Activated T-cell treated with anti-CD3 and anti-CD28 coated beads for 1 hour (primary cell): ENCODE results near the gene DNAI4.
"Not testable (repeated sequence)": the region's sequence is repeated elsewhere in the genome, so short reads cannot be mapped to it uniquely, and the experiment has no call there.

Experiments used
- DNase-seq: peaks from one replicate; pipeline ENCODE4 v3.0.0-alpha.2; 2020; ENCODE audit warnings: low read depth

Gene DNAI4

DNA sequence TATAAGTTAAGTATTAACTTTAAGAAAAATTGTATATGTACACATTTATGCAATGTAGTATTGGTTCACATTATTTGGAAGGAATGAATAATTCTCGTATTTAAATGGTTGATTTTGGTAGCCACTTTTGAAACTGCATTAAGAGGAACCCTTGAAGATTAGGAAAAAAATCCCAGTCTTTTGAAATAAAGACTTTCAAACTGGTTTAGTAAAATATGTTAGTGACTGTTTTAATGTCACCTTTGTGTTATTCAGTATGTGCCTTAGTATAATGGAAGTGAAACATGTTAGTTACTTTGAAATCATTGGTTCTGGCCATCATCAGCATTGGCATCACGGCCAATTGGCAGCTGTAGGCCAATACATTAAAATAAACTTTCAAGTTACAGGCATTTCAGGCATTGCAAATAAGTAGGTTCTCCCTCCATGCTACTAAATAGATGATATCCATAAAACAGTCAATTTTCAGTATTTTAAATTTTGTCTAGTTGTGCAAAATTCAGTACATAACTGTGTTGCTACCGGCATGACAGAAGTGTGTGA, 4.6 kb upstream of the DNAI4 start:
- DNase-seq = no peak

- DNase-seq = no peak
Measured at GRCh38 chr1:66927528-66927927, 2.9 kb upstream of the DNAI4 start.

DNA sequence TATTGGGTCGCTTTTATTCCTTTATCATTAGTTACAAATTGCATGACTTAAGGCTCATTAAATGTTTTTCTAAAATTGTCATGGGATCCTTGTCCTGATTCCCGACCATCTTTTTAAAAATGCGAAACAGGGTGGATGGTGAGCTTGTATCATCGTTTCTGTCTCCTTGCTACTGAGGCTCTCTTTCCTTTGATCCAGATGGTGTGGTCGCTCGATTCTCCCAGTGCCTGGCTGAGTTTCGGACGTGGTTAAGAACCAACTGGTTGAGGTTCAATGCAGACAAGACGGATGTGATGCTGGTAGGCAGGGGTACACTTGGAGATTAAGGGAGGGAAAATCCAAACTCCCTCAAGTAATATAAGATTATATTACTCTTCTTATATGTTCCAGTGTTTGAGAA, 1.3 kb upstream of the DNAI4 start:
- DNase-seq = no peak

DNA sequence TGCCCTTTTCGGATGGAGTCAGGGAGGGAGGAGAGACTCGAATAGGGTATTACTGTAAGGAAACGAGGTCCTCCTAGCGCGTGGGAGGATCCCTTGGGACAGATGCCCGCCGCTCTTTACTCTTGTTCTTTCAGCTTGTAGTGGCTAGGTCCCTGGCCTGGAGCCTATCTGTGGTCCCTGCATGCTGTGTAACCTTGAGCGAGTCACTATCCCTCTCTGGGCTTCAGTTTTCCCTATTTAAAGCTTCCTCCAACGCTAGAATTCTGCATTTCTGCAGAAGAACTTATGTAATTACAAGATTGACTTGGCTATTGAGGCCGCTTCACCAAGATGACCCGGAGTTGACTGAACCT, 878 bp upstream of the DNAI4 start:
- no peak for DNase-seq

- DNase-seq = no peak
Measured at GRCh38 chr1:66920543-66920942, 4.1 kb downstream of the DNAI4 start.

DNA sequence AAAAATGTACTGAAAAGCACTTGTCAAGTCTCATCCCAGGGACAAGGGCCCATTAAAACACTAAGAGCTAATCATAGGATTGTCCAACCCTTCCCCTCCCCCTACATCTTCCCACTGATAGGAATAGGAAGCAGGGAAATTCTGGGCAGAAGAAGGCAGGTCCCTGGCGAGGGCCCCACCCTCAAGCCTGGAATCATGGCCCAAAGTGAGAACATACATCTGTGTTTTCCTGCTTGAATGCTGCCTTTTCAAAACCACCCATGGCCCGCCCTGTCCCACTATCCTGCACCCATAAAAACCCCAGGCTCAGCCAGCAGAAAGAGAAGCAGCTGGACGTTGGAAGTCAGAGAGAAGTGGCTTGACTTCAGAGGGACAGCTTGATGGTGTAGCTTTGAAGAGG, 4.8 kb downstream of the DNAI4 start:
- DNase-seq = no peak

DNA sequence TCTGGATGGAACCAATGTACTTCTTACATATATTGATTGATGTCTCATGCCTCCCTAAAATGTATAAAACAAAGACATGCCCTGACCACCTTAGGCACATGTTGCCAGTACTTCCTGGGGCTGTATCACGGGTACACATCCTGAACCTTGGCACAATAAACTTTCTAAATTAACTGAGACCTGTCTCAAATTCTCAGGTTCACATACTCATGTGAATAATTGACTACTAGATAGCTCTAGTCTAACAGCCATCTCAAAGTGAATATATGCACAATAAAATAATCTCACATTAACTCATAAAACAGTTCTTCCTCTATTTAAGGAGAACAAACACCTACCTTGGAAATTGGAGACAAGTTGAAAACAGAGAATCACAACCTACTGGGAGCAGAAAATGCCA, 5.6 kb downstream of the DNAI4 start:
- no peak for DNase-seq

- DNase-seq = no peak
Measured at GRCh38 chr1:66917476-66917875, 7.2 kb downstream of the DNAI4 start.

- DNase-seq = no peak
Measured at GRCh38 chr1:66916320-66916719, 8.3 kb downstream of the DNAI4 start.

- DNase-seq = not testable (repeated sequence)
Measured at GRCh38 chr1:66915203-66915602, 9.5 kb downstream of the DNAI4 start.

- DNase-seq = no peak
Measured at GRCh38 chr1:66893712-66894111, 30.9 kb downstream of the DNAI4 start.

- no peak for DNase-seq
Measured at GRCh38 chr1:66890621-66891020, 34.0 kb downstream of the DNAI4 start.

DNA sequence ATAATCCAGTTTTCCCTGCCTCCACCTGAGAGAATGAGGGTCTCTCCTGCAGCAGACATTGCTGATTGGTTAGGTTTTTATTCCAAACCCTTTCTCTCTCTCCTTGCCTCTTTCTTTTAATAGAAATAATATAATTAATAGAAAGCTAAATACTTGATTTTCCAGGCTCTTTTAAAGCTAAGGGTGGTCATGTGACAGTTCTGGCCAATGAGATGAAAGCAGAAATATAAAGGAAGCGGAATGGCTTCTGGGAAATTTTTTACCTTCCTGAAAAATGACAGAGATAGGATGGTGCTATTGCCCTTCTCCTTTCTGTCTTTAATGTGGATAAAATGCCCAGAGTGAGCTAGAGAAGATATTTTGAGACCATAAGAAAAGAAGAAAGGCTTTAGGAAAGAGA, 35.6 kb downstream of the DNAI4 start:
- DNase-seq = no peak

DNA sequence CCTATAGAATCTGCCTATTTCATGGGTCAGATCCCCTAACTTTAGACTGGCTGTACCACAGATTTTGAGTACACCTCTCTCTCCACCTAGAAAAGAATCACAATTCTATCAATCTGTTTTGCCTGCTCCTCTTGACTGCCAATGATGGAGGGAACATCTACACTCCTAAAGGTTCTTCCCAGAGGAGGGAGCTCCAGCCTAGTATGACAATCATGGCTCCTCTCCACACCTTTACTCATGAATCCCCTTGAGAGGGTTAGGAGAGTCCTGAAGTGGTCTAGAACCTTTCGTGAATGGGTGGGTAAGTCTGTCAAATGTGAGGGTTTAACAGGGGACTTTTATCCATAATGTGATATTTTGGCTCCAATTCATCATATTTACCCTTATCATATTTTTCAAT, 48.0 kb downstream of the DNAI4 start:
- no peak for DNase-seq

- DNase-seq = no peak
Measured at GRCh38 chr1:66873111-66873510, 51.5 kb downstream of the DNAI4 start.

GRCh38 chr1:66872024-66872423, 52.6 kb downstream of the DNAI4 start:
- DNase-seq = not testable (repeated sequence)

GRCh38 chr1:66867501-66867900, 57.2 kb downstream of the DNAI4 start:
- no peak for DNase-seq

DNA sequence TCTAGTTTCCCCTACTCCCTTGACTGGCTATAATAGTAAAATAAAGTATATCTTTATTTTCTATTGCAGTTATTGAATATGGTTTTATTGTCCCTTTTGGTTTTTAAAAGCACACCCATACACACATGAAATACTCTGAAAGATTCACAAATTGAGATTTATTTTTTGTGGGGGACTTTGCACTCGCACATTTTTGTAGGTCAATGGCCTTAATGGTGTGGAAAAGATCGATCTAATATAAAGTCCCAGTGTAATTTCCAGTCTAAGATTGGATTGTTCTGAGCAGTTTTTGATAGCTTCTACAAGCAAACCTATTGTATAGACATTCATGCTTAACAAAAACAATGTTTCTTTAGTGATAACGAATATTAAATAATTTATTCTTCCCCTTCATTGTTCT, 64.1 kb downstream of the DNAI4 start:
- DNase-seq = no peak

DNA sequence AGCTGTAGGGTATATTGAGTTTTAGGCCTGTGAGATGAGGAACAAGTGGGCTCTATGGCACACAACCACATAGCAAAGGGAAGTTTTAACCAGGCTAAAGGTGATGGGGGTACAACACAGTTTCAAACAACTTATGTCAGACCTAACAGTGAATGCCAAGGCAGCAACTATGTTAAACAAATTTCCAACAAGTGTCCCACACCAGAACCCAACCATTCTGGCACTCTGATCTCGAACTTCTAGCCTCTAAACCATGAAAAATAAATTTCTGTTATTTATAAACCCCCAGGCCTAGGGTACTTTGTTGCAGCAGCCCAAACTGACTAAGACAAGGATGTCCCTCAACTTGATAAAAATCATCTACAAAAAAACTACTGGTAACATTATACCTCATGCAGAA, 71.3 kb downstream of the DNAI4 start:
- DNase-seq = no peak

- DNase-seq = no peak
Measured at GRCh38 chr1:66852870-66853269, 71.8 kb downstream of the DNAI4 start.

DNA sequence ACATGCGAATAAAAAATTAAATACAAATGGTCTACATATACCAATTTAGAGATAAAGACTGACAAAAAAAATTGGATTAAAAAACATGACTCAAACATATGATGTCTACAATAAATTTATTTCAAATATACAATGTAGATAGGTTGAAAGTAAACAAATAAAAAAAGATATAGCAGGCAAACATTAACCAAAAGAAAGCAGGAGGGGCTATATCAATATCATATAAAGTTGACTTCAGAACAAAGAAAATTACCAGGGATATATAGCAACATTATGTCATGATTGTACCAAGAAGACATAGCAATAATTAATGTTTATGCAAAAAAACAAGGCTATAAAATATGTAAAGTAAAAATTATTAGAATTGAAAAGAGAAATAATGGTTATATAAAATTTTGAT, 73.7 kb downstream of the DNAI4 start:
- no peak for DNase-seq

- no peak for DNase-seq
Measured at GRCh38 chr1:66848193-66848592, 76.5 kb downstream of the DNAI4 start.

GRCh38 chr1:66840929-66841328, 83.7 kb downstream of the DNAI4 start:
- no peak for DNase-seq

DNA sequence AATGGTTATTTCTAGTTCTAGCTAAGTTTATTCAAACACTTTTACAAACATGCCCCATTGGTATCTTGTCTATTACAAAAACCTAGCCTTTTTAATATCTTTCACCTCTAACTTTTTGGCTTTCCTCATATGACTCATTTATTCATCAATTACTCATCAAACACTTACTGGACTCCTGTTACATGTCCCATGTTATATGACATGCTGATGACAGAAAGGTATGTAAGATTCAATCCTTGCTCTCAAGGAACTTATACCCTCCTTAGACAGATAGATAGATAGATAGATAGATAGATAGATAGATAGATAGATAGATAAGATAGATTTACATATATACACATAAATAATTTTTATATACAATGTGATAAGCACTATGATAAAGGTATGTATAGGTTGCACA, 89.7 kb downstream of the DNAI4 start:
- no peak for DNase-seq

DNA sequence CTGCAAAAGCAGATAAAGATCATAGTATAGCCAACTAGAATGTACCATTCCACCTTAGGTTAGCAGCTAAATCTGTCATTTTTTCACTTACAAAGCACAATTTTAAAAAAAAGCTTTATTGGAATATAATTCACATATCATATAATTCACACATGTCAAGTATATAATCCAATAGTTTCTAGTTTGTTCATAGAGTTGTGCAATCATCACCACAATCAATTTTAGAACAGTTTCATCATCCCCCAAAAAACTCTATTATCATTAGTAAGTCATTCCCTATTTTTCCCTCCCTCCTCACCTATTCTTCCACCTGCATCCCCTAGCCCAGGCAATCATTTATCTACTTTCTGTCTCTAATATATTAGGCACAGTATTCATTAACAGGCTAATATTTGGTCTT, 91.5 kb downstream of the DNAI4 start:
- DNase-seq = no peak
